Trophoblast cell (in vitro differentiated cells and primary cell): ENCODE results near the gene RBP7.

Experiments used
- DNase-seq, 2 donors: peaks; one replicate each; pipeline ENCODE4 v3.0.0-alpha.2; 2016
- H2AFZ ChIP-seq: 2 replicates; pipeline ENCODE4 v1.6.1; 2013; ENCODE audit warnings: low read length, moderate library complexity, mild to moderate bottlenecking; ENCODE audit not compliant: insufficient read depth, poor library complexity
- H2AK5ac ChIP-seq: 2 replicates; pipeline ENCODE4 v1.6.1; 2013; ENCODE audit warnings: mild to moderate bottlenecking, low read length
- H2BK120ac ChIP-seq: 2 replicates; pipeline ENCODE4 v1.6.1; 2013; ENCODE audit warnings: low read length, mild to moderate bottlenecking, moderate library complexity; ENCODE audit not compliant: insufficient read depth, poor library complexity
- H2BK12ac ChIP-seq: 2 replicates; pipeline ENCODE4 v1.6.1; 2013; ENCODE audit warnings: mild to moderate bottlenecking, low read length, moderate library complexity
- H2BK5ac ChIP-seq: 2 replicates; pipeline ENCODE4 v1.6.1; 2013; ENCODE audit warnings: low read length, low read depth, moderate library complexity, mild to moderate bottlenecking; ENCODE audit not compliant: poor library complexity
- H3K14ac ChIP-seq: 2 replicates; pipeline ENCODE4 v1.6.1; 2013; ENCODE audit warnings: mild to moderate bottlenecking, low read length
- H3K18ac ChIP-seq: 2 replicates; pipeline ENCODE4 v1.6.1; 2013; ENCODE audit warnings: mild to moderate bottlenecking, low read length
- H3K23ac ChIP-seq: 2 replicates; pipeline ENCODE4 v1.6.1; 2013; ENCODE audit warnings: low read length
- H3K27ac ChIP-seq: 2 replicates; pipeline ENCODE4 v1.5.1; 2013; ENCODE audit warnings: low read depth, mild to moderate bottlenecking, inconsistent platforms, low read length, moderate library complexity
- H3K27me3 ChIP-seq: 2 replicates; pipeline ENCODE4 v1.6.1; 2013; ENCODE audit warnings: inconsistent platforms, mild to moderate bottlenecking, low read length, moderate library complexity; ENCODE audit not compliant: insufficient read depth
- H3K36me3 ChIP-seq, 2 experiments: 1 replicate in 1 of 2; 2 replicates in 1 of 2; pipeline ENCODE4 v1.6.1; 2013; ENCODE audit warnings: low read length in 2 of 2, mild to moderate bottlenecking in 2 of 2, moderate library complexity in 1 of 2; ENCODE audit not compliant: insufficient read depth in 2 of 2, control insufficient read depth in 1 of 2
- H3K4ac ChIP-seq: 2 replicates; pipeline ENCODE4 v1.6.1; 2013; ENCODE audit warnings: low read depth, mild to moderate bottlenecking, low read length, moderate library complexity
- H3K4me1 ChIP-seq, 2 experiments: 1 replicate in 1 of 2; 2 replicates in 1 of 2; pipeline ENCODE4 v1.6.1; 2013; ENCODE audit warnings: low read length in 2 of 2, mild to moderate bottlenecking in 2 of 2, moderate library complexity in 1 of 2; ENCODE audit not compliant: insufficient read depth in 2 of 2, control insufficient read depth in 1 of 2
- H3K4me2 ChIP-seq: 2 replicates; pipeline ENCODE4 v1.6.1; 2013; ENCODE audit warnings: inconsistent platforms, mild to moderate bottlenecking, low read length, moderate library complexity
- H3K4me3 ChIP-seq: 2 replicates; pipeline ENCODE4 v1.5.1; 2013; ENCODE audit warnings: mild to moderate bottlenecking, low read depth, low read length, inconsistent platforms
- H3K79me1 ChIP-seq: one replicate; pipeline ENCODE4 v1.6.1; 2013; ENCODE audit warnings: low read length
- H3K79me2 ChIP-seq: 2 replicates; pipeline ENCODE4 v1.6.1; 2013; ENCODE audit warnings: low read length, mild to moderate bottlenecking; ENCODE audit not compliant: control insufficient read depth, insufficient read depth, poor library complexity
- H3K9ac ChIP-seq: 2 replicates; pipeline ENCODE4 v1.6.1; 2013; ENCODE audit warnings: mild to moderate bottlenecking, low read length
- H3K9me3 ChIP-seq: 2 replicates; pipeline ENCODE4 v1.6.1; 2013; ENCODE audit warnings: low read depth, mild to moderate bottlenecking, control low read depth, inconsistent platforms, low read length; ENCODE audit not compliant: insufficient read depth
- H4K12ac ChIP-seq: 2 replicates; pipeline ENCODE4 v1.6.1; 2013; ENCODE audit warnings: low read depth, mild to moderate bottlenecking, low read length, moderate library complexity
- H4K8ac ChIP-seq: 2 replicates; pipeline ENCODE4 v1.6.1; 2013; ENCODE audit warnings: low read depth, mild to moderate bottlenecking, low read length, moderate library complexity
- H4K91ac ChIP-seq: one replicate; pipeline ENCODE4 v1.6.1; 2013; ENCODE audit warnings: low read depth, mild to moderate bottlenecking, low read length, moderate library complexity
- WGBS: extraction: QIAGEN DNeasy Blood & Tissue Kit; methylation state at CpG from one replicate; pipeline ENCODE4 v1.1.7; 2013; ENCODE audit warnings: missing lambda C conversion rate; ENCODE audit not compliant: insufficient read length, insufficient coverage; ENCODE audit errors: extremely low coverage; 5-methylcytosine and 5-hydroxymethylcytosine counted together

Gene RBP7

GRCh38 chr1:10050611-10051010 lies 53.6 kb downstream of the RBP7 start:
- Histone ChIP-seq H2AFZ (no peak overlapping the region), H2BK12ac (no peak overlapping the region), H3K36me3 (peaks cover 2% of the 10 kb centered on the region in 2 experiments), H3K18ac (no peak overlapping the region), H2BK120ac (no peak overlapping the region), H3K4ac (no peak overlapping the region), H3K4me3 (no peak overlapping the region), H4K91ac (no peak overlapping the region), H3K14ac (no peak overlapping the region), H4K8ac (no peak overlapping the region), H2AK5ac (no peak overlapping the region), H3K9ac (no peak overlapping the region), H3K9me3 (no peaks in the 10 kb centered on the region), H3K27me3 (no peaks in the 10 kb centered on the region), H3K23ac (no peak overlapping the region), H4K12ac (no peak overlapping the region), H3K4me1 (peaks cover 4 to 10% of the 10 kb centered on the region in 2 experiments), H3K27ac (no peak overlapping the region), H3K79me2 (peaks cover 2% of the 10 kb centered on the region), H3K4me2 (no peak overlapping the region), H3K79me1 (no peaks in the 10 kb centered on the region), H2BK5ac (no peak overlapping the region)
- WGBS: no CpG with 5 or more reads among the region's 3 CpGs
- DNase-seq: no peak

GRCh38 chr1:10051656-10052055 lies 54.6 kb downstream of the RBP7 start:
- Histone ChIP-seq H3K36me3 (peaks cover 2% of the 10 kb centered on the region in 2 experiments), H2AFZ (no peak overlapping the region), H3K27me3 (no peaks in the 10 kb centered on the region)

GRCh38 chr1:10052347-10052746 lies 55.3 kb downstream of the RBP7 start:
- Histone ChIP-seq H3K14ac (no peak overlapping the region), H2BK5ac (no peak overlapping the region), H3K4me1 (peaks cover 4 to 6% of the 10 kb centered on the region in 2 experiments), H3K79me1 (peaks cover under 1% of the 10 kb centered on the region), H3K27ac (no peak overlapping the region), H3K79me2 (peaks cover 2% of the 10 kb centered on the region), H3K9ac (no peak overlapping the region), H3K9me3 (no peaks in the 10 kb centered on the region), H2BK12ac (no peak overlapping the region), H3K18ac (no peak overlapping the region), H4K8ac (no peak overlapping the region), H2AFZ (no peak overlapping the region), H3K36me3 (peaks cover 2% of the 10 kb centered on the region in 2 experiments), H2AK5ac (no peak overlapping the region), H4K91ac (no peak overlapping the region), H3K4ac (no peak overlapping the region), H3K23ac (no peak overlapping the region), H4K12ac (no peak overlapping the region), H3K27me3 (no peaks in the 10 kb centered on the region), H2BK120ac (no peak overlapping the region), H3K4me3 (no peak overlapping the region), H3K4me2 (no peak overlapping the region)
- DNase-seq: no peak
- WGBS: no CpG with 5 or more reads among the region's 4 CpGs

More at GRCh38 chr1:10051656-10052055, 54.6 kb downstream of the RBP7 start:
- Histone ChIP-seq H4K12ac (no peak overlapping the region), H3K9me3 (no peaks in the 10 kb centered on the region), H3K4ac (peak overlapping the region; percentile 21), H3K9ac (no peak overlapping the region), H3K79me2 (peaks cover 1% of the 10 kb centered on the region), H2BK12ac (no peak overlapping the region), H3K79me1 (no peaks in the 10 kb centered on the region), H4K8ac (no peak overlapping the region), H2AK5ac (no peak overlapping the region), H3K23ac (no peak overlapping the region), H2BK120ac (no peak overlapping the region), H3K4me1 (peaks cover 3 to 4% of the 10 kb centered on the region in 2 experiments), H3K27ac (no peak overlapping the region), H4K91ac (no peak overlapping the region), H3K14ac (no peak overlapping the region), H2BK5ac (no peak overlapping the region), H3K4me2 (no peak overlapping the region), H3K18ac (no peak overlapping the region), H3K4me3 (no peak overlapping the region)
- no peak for DNase-seq
- no CpG with 5 or more reads among the region's 1 CpG for WGBS

- H4K12ac ChIP-seq: no peak overlapping the region
- H2AFZ ChIP-seq: no peak overlapping the region
- H3K27me3 ChIP-seq: no peaks in the 10 kb centered on the region
- peaks cover 15 to 18% of the 10 kb centered on the region in 2 experiments for H3K4me1 ChIP-seq
- H4K91ac ChIP-seq: no peak overlapping the region
- H3K4ac ChIP-seq: no peak overlapping the region
- no CpG with 5 or more reads among the region's 2 CpGs for WGBS
- H3K27ac ChIP-seq: no peak overlapping the region
- H3K9ac ChIP-seq: no peak overlapping the region
- peaks cover 10% of the 10 kb centered on the region for H3K79me2 ChIP-seq
- no peak overlapping the region for H3K23ac ChIP-seq
- no peak overlapping the region for H4K8ac ChIP-seq
- DNase-seq: no peak
- H3K79me1 ChIP-seq: peaks cover 7% of the 10 kb centered on the region
- H3K36me3 ChIP-seq: peaks cover 0 to 3% of the 10 kb centered on the region in 2 experiments
- no peak overlapping the region for H3K4me2 ChIP-seq
- H2BK120ac ChIP-seq: no peak overlapping the region
- H2AK5ac ChIP-seq: no peak overlapping the region
- no peak overlapping the region for H3K4me3 ChIP-seq
- H3K14ac ChIP-seq: no peak overlapping the region
- no peak overlapping the region for H3K18ac ChIP-seq
- peaks cover 2% of the 10 kb centered on the region for H3K9me3 ChIP-seq
- no peak overlapping the region for H2BK12ac ChIP-seq
- H2BK5ac ChIP-seq: no peak overlapping the region
Observed at GRCh38 chr1:10054465-10054864, 57.4 kb downstream of the RBP7 start.
